Fibroblast of lung (primary cell): ENCODE results near the gene ZNF821.
"Not testable (repeated sequence)": the region's sequence is repeated elsewhere in the genome, so short reads cannot be mapped to it uniquely, and the experiment has no call there.

Source experiments
- EZH2 ChIP-seq: IDR thresholded peaks from 2 replicates; pipeline ENCODE4 v1.5.1; 2012; ENCODE audit warnings: low read length, control low read depth, mild to moderate bottlenecking; ENCODE audit errors: missing control alignments
- TF ChIP-seq, protein P1 (sequence below), 2 donors: IDR thresholded peaks in 1 of 2; conservative IDR thresholded peaks in 1 of 2; 1 replicate in 1 of 2; 2 replicates in 1 of 2; pipeline ENCODE4 v1.5.1; 2011 to 2012; ENCODE audit warnings: low read length in 2 of 2, control low read depth in 1 of 2, inconsistent platforms in 1 of 2, low read depth in 1 of 2, mild to moderate bottlenecking in 1 of 2

GRCh38 chr16:71867175-71867574 is 16.8 kb downstream of the ZNF821 start:
- TF ChIP-seq EZH2, result not testable (repeated sequence)
- TF ChIP-seq, protein P1, sequence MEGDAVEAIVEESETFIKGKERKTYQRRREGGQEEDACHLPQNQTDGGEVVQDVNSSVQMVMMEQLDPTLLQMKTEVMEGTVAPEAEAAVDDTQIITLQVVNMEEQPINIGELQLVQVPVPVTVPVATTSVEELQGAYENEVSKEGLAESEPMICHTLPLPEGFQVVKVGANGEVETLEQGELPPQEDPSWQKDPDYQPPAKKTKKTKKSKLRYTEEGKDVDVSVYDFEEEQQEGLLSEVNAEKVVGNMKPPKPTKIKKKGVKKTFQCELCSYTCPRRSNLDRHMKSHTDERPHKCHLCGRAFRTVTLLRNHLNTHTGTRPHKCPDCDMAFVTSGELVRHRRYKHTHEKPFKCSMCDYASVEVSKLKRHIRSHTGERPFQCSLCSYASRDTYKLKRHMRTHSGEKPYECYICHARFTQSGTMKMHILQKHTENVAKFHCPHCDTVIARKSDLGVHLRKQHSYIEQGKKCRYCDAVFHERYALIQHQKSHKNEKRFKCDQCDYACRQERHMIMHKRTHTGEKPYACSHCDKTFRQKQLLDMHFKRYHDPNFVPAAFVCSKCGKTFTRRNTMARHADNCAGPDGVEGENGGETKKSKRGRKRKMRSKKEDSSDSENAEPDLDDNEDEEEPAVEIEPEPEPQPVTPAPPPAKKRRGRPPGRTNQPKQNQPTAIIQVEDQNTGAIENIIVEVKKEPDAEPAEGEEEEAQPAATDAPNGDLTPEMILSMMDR (conservative IDR thresholded peaks at IDR 0.05 in 1 of 2, IDR thresholded peaks at IDR 0.05 in 1 of 2; ENCODE audit: low read depth in 1 of 2, low read length in 2 of 2), result not testable (repeated sequence)
